Spleen (tissue), 7 donors: ENCODE results near the gene CPNE1.

ENCODE experiments used
- POLR2A ChIP-seq, 3 donors: fragments of 450-650 bp; IDR thresholded peaks; one replicate each; pipeline ENCODE4 v1.5.1; 2017; ENCODE audit warnings: antibody characterized with exemption in 3 of 3, mild to moderate bottlenecking in 1 of 3
- POLR2AphosphoS5 ChIP-seq, 3 donors: sonication (generic); formaldehyde crosslinking; IDR thresholded peaks; one replicate each; pipeline ENCODE4 v1.5.1; 2017; ENCODE audit warnings: antibody characterized with exemption in 3 of 3
- TF ChIP-seq, protein P1 (sequence below), 11 experiments: fragments of 200-600 bp in 7 of 11; fragments of 450-650 bp in 4 of 11; sonication (generic) in 4 of 11; IDR thresholded peaks in 8 of 11; conservative IDR thresholded peaks in 3 of 11; 1 replicate in 7 of 11; 2 replicates in 4 of 11; pipeline versions ENCODE4 v1.4.0 to v1.8.0; 2016 to 2021; ENCODE audit warnings: antibody characterized with exemption in 11 of 11, inconsistent platforms in 4 of 11, mild to moderate bottlenecking in 1 of 11
- donor health status: DM: no; HTN: no; CAD: no; lungs with moderate emphysema.
- donor health status: DM: no; HTN: no; CAD: no.
- donor health status: DM: no; HTN: no; CAD: no.

DNA sequence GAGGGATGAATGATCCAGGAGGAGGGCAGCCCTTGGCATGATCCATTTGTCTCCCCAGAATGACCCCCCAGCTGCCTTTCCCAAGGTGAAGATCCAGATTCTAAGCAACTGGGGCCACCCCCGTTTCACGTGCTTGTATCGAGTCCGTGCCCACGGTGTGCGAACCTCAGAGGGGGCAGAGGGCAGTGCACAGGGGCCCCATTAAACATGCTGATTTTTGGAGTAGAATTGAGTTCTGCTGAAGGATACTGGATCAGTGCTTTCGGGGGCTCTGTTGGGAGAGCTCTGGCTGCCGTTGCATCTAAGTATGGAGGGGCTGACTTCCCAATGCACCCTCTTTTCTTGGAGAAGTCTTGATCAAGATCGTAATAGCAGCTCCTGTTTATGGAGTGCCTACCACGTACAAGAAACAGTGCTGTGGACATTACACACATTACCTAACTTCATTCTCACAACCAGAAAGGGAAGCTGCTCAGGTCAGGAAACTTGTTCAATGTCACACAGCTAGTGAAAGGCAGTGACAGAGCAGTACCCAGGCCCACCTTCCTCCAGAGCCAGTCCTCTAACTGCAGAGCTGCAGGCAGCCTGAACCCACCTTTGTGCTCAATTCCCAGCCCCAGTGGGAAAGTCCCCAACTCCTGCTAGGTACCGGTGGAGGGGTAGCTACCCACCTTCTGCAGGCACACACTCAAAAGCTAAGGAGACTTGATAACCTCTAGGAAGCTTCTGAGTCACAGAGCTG, 43.7 kb downstream of the CPNE1 start:
- TF ChIP-seq, protein P1, sequence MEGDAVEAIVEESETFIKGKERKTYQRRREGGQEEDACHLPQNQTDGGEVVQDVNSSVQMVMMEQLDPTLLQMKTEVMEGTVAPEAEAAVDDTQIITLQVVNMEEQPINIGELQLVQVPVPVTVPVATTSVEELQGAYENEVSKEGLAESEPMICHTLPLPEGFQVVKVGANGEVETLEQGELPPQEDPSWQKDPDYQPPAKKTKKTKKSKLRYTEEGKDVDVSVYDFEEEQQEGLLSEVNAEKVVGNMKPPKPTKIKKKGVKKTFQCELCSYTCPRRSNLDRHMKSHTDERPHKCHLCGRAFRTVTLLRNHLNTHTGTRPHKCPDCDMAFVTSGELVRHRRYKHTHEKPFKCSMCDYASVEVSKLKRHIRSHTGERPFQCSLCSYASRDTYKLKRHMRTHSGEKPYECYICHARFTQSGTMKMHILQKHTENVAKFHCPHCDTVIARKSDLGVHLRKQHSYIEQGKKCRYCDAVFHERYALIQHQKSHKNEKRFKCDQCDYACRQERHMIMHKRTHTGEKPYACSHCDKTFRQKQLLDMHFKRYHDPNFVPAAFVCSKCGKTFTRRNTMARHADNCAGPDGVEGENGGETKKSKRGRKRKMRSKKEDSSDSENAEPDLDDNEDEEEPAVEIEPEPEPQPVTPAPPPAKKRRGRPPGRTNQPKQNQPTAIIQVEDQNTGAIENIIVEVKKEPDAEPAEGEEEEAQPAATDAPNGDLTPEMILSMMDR (IDR thresholded peaks at IDR 0.05 in 8 of 11, conservative IDR thresholded peaks at IDR 0.05 in 3 of 11): no peak
- TF ChIP-seq POLR2A (IDR thresholded peaks at IDR 0.05) (no peak), POLR2AphosphoS5 (IDR thresholded peaks at IDR 0.05) (peak in 2 of 3 donors; percentile 17 to 31)
